ENCODE measurements around the gene EYS. TPM values are rescaled to one million over a fixed set of nuclear protein-coding genes. Genes with fewer than 3 reads are reported as not detected.

EYS gene
- total and polyA plus RNA-seq, 2 of the 8 experiments (the other 6 are each of a cell fraction or from before 2014, with no cell fraction given) = 0.05 to 0.13 TPM

GRCh38 chr6:65546894-65547293 lies 160.1 kb downstream of the EYS start (continued):
- TF ChIP-seq, protein P1, sequence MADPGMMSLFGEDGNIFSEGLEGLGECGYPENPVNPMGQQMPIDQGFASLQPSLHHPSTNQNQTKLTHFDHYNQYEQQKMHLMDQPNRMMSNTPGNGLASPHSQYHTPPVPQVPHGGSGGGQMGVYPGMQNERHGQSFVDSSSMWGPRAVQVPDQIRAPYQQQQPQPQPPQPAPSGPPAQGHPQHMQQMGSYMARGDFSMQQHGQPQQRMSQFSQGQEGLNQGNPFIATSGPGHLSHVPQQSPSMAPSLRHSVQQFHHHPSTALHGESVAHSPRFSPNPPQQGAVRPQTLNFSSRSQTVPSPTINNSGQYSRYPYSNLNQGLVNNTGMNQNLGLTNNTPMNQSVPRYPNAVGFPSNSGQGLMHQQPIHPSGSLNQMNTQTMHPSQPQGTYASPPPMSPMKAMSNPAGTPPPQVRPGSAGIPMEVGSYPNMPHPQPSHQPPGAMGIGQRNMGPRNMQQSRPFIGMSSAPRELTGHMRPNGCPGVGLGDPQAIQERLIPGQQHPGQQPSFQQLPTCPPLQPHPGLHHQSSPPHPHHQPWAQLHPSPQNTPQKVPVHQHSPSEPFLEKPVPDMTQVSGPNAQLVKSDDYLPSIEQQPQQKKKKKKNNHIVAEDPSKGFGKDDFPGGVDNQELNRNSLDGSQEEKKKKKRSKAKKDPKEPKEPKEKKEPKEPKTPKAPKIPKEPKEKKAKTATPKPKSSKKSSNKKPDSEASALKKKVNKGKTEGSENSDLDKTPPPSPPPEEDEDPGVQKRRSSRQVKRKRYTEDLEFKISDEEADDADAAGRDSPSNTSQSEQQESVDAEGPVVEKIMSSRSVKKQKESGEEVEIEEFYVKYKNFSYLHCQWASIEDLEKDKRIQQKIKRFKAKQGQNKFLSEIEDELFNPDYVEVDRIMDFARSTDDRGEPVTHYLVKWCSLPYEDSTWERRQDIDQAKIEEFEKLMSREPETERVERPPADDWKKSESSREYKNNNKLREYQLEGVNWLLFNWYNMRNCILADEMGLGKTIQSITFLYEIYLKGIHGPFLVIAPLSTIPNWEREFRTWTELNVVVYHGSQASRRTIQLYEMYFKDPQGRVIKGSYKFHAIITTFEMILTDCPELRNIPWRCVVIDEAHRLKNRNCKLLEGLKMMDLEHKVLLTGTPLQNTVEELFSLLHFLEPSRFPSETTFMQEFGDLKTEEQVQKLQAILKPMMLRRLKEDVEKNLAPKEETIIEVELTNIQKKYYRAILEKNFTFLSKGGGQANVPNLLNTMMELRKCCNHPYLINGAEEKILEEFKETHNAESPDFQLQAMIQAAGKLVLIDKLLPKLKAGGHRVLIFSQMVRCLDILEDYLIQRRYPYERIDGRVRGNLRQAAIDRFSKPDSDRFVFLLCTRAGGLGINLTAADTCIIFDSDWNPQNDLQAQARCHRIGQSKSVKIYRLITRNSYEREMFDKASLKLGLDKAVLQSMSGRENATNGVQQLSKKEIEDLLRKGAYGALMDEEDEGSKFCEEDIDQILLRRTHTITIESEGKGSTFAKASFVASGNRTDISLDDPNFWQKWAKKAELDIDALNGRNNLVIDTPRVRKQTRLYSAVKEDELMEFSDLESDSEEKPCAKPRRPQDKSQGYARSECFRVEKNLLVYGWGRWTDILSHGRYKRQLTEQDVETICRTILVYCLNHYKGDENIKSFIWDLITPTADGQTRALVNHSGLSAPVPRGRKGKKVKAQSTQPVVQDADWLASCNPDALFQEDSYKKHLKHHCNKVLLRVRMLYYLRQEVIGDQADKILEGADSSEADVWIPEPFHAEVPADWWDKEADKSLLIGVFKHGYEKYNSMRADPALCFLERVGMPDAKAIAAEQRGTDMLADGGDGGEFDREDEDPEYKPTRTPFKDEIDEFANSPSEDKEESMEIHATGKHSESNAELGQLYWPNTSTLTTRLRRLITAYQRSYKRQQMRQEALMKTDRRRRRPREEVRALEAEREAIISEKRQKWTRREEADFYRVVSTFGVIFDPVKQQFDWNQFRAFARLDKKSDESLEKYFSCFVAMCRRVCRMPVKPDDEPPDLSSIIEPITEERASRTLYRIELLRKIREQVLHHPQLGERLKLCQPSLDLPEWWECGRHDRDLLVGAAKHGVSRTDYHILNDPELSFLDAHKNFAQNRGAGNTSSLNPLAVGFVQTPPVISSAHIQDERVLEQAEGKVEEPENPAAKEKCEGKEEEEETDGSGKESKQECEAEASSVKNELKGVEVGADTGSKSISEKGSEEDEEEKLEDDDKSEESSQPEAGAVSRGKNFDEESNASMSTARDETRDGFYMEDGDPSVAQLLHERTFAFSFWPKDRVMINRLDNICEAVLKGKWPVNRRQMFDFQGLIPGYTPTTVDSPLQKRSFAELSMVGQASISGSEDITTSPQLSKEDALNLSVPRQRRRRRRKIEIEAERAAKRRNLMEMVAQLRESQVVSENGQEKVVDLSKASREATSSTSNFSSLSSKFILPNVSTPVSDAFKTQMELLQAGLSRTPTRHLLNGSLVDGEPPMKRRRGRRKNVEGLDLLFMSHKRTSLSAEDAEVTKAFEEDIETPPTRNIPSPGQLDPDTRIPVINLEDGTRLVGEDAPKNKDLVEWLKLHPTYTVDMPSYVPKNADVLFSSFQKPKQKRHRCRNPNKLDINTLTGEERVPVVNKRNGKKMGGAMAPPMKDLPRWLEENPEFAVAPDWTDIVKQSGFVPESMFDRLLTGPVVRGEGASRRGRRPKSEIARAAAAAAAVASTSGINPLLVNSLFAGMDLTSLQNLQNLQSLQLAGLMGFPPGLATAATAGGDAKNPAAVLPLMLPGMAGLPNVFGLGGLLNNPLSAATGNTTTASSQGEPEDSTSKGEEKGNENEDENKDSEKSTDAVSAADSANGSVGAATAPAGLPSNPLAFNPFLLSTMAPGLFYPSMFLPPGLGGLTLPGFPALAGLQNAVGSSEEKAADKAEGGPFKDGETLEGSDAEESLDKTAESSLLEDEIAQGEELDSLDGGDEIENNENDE (IDR thresholded peaks at IDR 0.05; ENCODE audit: insufficient replicate concordance, low read length) = no peak
- no peak for TF ChIP-seq SIRT6 (IDR thresholded peaks at IDR 0.05; ENCODE audit: low read length)
- TF ChIP-seq SRF (IDR thresholded peaks at IDR 0.05; ENCODE audit: low read depth, low read length) = no peak
- TF ChIP-seq CEBPB (IDR thresholded peaks at IDR 0.05; ENCODE audit: low read depth, low read length) = no peak
- TF ChIP-seq TBP (IDR thresholded peaks at IDR 0.05; ENCODE audit: low read depth, low read length) = no peak
- no peak for TF ChIP-seq CREB1 (IDR thresholded peaks at IDR 0.05)

Data from H1 (cell line).